Measurements from ENCODE around the gene SLC9A9. TPM values are rescaled to one million over a fixed set of nuclear protein-coding genes. Genes with fewer than 3 reads are reported as not detected.

The SLC9A9 gene
- total RNA-seq, 1 experiment from 2014 or later = 1.4 TPM

- H3K4me3 ChIP-seq (ENCODE audit: low read depth, low read length, poor library complexity, severe bottlenecking) = no peak overlapping the region
- H3K9me3 ChIP-seq (ENCODE audit: low read depth, low read length, poor library complexity, severe bottlenecking) = no peaks in the 10 kb centered on the region
- DNase-seq (ENCODE audit: low spot score) = peak; percentile 81
- no peaks in the 10 kb centered on the region for H3K36me3 ChIP-seq (ENCODE audit: insufficient read depth, low read length, poor library complexity, severe bottlenecking)
- peak; percentile 74 for TF ChIP-seq CTCF (conservative IDR thresholded peaks at IDR 0.05; ENCODE audit: low read depth, low read length)
- TF ChIP-seq EZH2 (IDR thresholded peaks at IDR 0.05; ENCODE audit: borderline replicate concordance, low read depth, low read length, poor library complexity, severe bottlenecking) = no peak
- H3K4me1 ChIP-seq (ENCODE audit: insufficient read depth, low read length, poor library complexity, severe bottlenecking) = peaks cover 5% of the 10 kb centered on the region
- CTCF ChIA-PET = interaction anchor here (0.6 to 1.6 kb wide), 4 partner anchors 18 to 604 kb away, joined by 3 to 7 read pairs (median 4); no protein-coding TSS in a partner anchor
- no peaks in the 10 kb centered on the region for H3K27me3 ChIP-seq (replicated peaks; ENCODE audit: insufficient read depth, low read depth, low read length, poor library complexity)
- BruUV-seq (replicated peaks) = no TSS peak
- intact Hi-C loops (cut with micrococcal nuclease; ENCODE audit: unreplicated experiment) = loop anchor here (1.0 to 5.0 kb wide), 3 partner anchors 212 to 523 kb away; no protein-coding TSS in a partner anchor
- POLR2A ChIA-PET (ENCODE audit: low non-redundant PET) = no interaction called here
- H3K27ac ChIP-seq (ENCODE audit: low read depth, low read length, poor library complexity, severe bottlenecking) = no peak overlapping the region
These were observed 203.7 kb downstream of the SLC9A9 start for GRCh38 chr3:143644370-143645089.

- CTCF ChIA-PET = interaction anchor here (0.7 to 1.6 kb wide), 3 partner anchors 17 to 523 kb away, joined by 4 to 7 read pairs (median 4); no protein-coding TSS in a partner anchor
These were observed 204.4 kb downstream of the SLC9A9 start for GRCh38 chr3:143643905-143644304.

GRCh38 chr3:143640774-143641173 lies 207.5 kb downstream of the SLC9A9 start:
- Histone ChIP-seq H3K27ac (ENCODE audit: low read depth, low read length, poor library complexity, severe bottlenecking) (no peak overlapping the region), H3K36me3 (ENCODE audit: insufficient read depth, low read length, poor library complexity, severe bottlenecking) (no peaks in the 10 kb centered on the region), H3K9me3 (ENCODE audit: low read depth, low read length, poor library complexity, severe bottlenecking) (peaks cover 9% of the 10 kb centered on the region), H3K4me3 (ENCODE audit: low read depth, low read length, poor library complexity, severe bottlenecking) (no peak overlapping the region), H3K27me3 (replicated peaks; ENCODE audit: insufficient read depth, low read depth, low read length, poor library complexity) (no peaks in the 10 kb centered on the region), H3K4me1 (ENCODE audit: insufficient read depth, low read length, poor library complexity, severe bottlenecking) (peaks cover 5% of the 10 kb centered on the region)
- POLR2A ChIA-PET (ENCODE audit: low non-redundant PET) = no interaction called here
- CTCF ChIA-PET = no interaction called here
- TF ChIP-seq CTCF (conservative IDR thresholded peaks at IDR 0.05; ENCODE audit: low read depth, low read length) (no peak), EZH2 (IDR thresholded peaks at IDR 0.05; ENCODE audit: borderline replicate concordance, low read depth, low read length, poor library complexity, severe bottlenecking) (no peak)
- DNase-seq (ENCODE audit: low spot score) = no peak
- BruUV-seq (replicated peaks) = no TSS peak
- intact Hi-C loops (cut with micrococcal nuclease; ENCODE audit: unreplicated experiment) = loop anchor here (5.0 kb wide), 1 partner anchor 308 kb away; no protein-coding TSS in a partner anchor

More at GRCh38 chr3:143643905-143644304, 204.4 kb downstream of the SLC9A9 start:
- TF ChIP-seq EZH2 (IDR thresholded peaks at IDR 0.05; ENCODE audit: borderline replicate concordance, low read depth, low read length, poor library complexity, severe bottlenecking) (no peak), CTCF (conservative IDR thresholded peaks at IDR 0.05; ENCODE audit: low read depth, low read length) (no peak)
- POLR2A ChIA-PET (ENCODE audit: low non-redundant PET) = interaction anchor here (0.6 kb wide), 1 partner anchor 412 kb away, joined by 4 read pairs; no protein-coding TSS in a partner anchor
- Histone ChIP-seq H3K4me1 (ENCODE audit: insufficient read depth, low read length, poor library complexity, severe bottlenecking) (peaks cover 5% of the 10 kb centered on the region), H3K36me3 (ENCODE audit: insufficient read depth, low read length, poor library complexity, severe bottlenecking) (no peaks in the 10 kb centered on the region), H3K4me3 (ENCODE audit: low read depth, low read length, poor library complexity, severe bottlenecking) (no peak overlapping the region), H3K27me3 (replicated peaks; ENCODE audit: insufficient read depth, low read depth, low read length, poor library complexity) (no peaks in the 10 kb centered on the region), H3K27ac (ENCODE audit: low read depth, low read length, poor library complexity, severe bottlenecking) (no peak overlapping the region), H3K9me3 (ENCODE audit: low read depth, low read length, poor library complexity, severe bottlenecking) (no peaks in the 10 kb centered on the region)
- no TSS peak for BruUV-seq (replicated peaks)
- intact Hi-C loops (cut with micrococcal nuclease; ENCODE audit: unreplicated experiment) = loop anchor here (1.0 to 5.0 kb wide), 3 partner anchors 211 to 523 kb away; no protein-coding TSS in a partner anchor
- DNase-seq (ENCODE audit: low spot score) = no peak
